PC-9 (cell line): ENCODE measurements around the gene CADPS2.

ENCODE experiments used
- CTCF ChIP-seq: fragments of 200-600 bp; sonication (generic); conservative IDR thresholded peaks from 2 replicates; pipeline ENCODE4 v1.6.1; 2017; ENCODE audit warnings: mixed run types, antibody characterized with exemption, mild to moderate bottlenecking, moderate library complexity
- EZH2 ChIP-seq: fragments of 200-600 bp; sonication (generic); IDR thresholded peaks from 2 replicates; pipeline ENCODE4 v1.8.0; 2017; ENCODE audit warnings: antibody characterized with exemption, low read depth

GRCh38 chr7:122887848-122888247 is 1.6 kb upstream of the CADPS2 start:
- TF ChIP-seq CTCF (no peak), EZH2 (no peak)
